Hepatocyte (in vitro differentiated cells): Measurements from ENCODE around the gene USP2. TPM values are rescaled to one million over a fixed set of nuclear protein-coding genes. Genes with fewer than 3 reads are reported as not detected.

Experiments
- DNase-seq: peaks from one replicate; pipeline ENCODE4 v3.0.0-alpha.2; 2016; ENCODE audit warnings: low spot score
- H2AFZ ChIP-seq: fragments of 200-600 bp; sonication (generic); 2 replicates; pipeline ENCODE4 v1.6.0; 2016; ENCODE audit warnings: antibody characterized with exemption, mild to moderate bottlenecking
- H3K27ac ChIP-seq: fragments of 200-600 bp; sonication (generic); 2 replicates; pipeline ENCODE4 v1.5.1; 2016; ENCODE audit warnings: mild to moderate bottlenecking
- H3K27me3 ChIP-seq: fragments of 200-600 bp; sonication (generic); 2 replicates; pipeline ENCODE4 v1.6.1; 2016
- H3K36me3 ChIP-seq: fragments of 200-600 bp; sonication (generic); replicated peaks from 2 replicates; pipeline ENCODE4 v1.5.1; 2016; ENCODE audit warnings: low read depth; ENCODE audit not compliant: insufficient read depth
- H3K4me1 ChIP-seq: fragments of 200-600 bp; sonication (generic); 2 replicates; pipeline ENCODE4 v1.5.1; 2016; ENCODE audit warnings: mild to moderate bottlenecking, moderate library complexity; ENCODE audit not compliant: insufficient read depth
- H3K4me2 ChIP-seq: fragments of 200-600 bp; sonication (generic); 2 replicates; pipeline ENCODE4 v1.6.0; 2016
- H3K4me3 ChIP-seq: fragments of 200-600 bp; sonication (generic); 2 replicates; pipeline ENCODE4 v1.5.1; 2016; ENCODE audit warnings: mild to moderate bottlenecking
- H3K79me2 ChIP-seq: fragments of 200-600 bp; sonication (generic); 2 replicates; pipeline ENCODE4 v1.6.0; 2017; ENCODE audit warnings: mild to moderate bottlenecking
- H3K9me2 ChIP-seq: fragments of 200-600 bp; sonication (generic); replicated peaks from 2 replicates; pipeline ENCODE4 v1.6.0; 2017; ENCODE audit warnings: mild to moderate bottlenecking; ENCODE audit not compliant: insufficient read depth
- H3K9me3 ChIP-seq: fragments of 200-600 bp; sonication (generic); 2 replicates; pipeline ENCODE4 v1.5.1; 2016; ENCODE audit warnings: low read depth, mild to moderate bottlenecking
- H4K20me1 ChIP-seq: fragments of 200-600 bp; sonication (generic); 2 replicates; pipeline ENCODE4 v1.6.0; 2016; ENCODE audit warnings: mild to moderate bottlenecking; ENCODE audit not compliant: insufficient read depth, poor library complexity, severe bottlenecking
- EZH2 ChIP-seq: fragments of 200-600 bp; sonication (generic); IDR thresholded peaks from 2 replicates; pipeline ENCODE4 v1.6.1; 2016; ENCODE audit warnings: antibody characterized with exemption, mild to moderate bottlenecking, borderline replicate concordance
- EZH2phosphoT487 ChIP-seq: fragments of 200-600 bp; sonication (generic); IDR thresholded peaks from one replicate; pipeline ENCODE4 v1.6.1; 2018; ENCODE audit warnings: antibody characterized with exemption, mild to moderate bottlenecking, low read depth, moderate library complexity; ENCODE audit not compliant: unreplicated experiment, severe bottlenecking
- WGBS: methylation state at CpG from one replicate; pipeline ENCODE4 v1.1.6; 2016; ENCODE audit warnings: low lambda C conversion rate; ENCODE audit errors: missing lambda C conversion rate; 5-methylcytosine and 5-hydroxymethylcytosine counted together
- polyA plus RNA-seq: library from polyadenylated mRNA; unstranded; fragments of >200 nt; fragmentation: Nextera tagmentation; extraction: Ambion mirVana; gene quantifications from 2 replicates; pipeline ENCODE4 v1.2.1, GENCODE V29; 2016
- total RNA-seq: library from RNA; depleted of rRNA; stranded (reverse); fragments of >200 nt; gene quantifications from 2 replicates; pipeline ENCODE4 v1.2.3, GENCODE V29; 2014
- TF ChIP-seq, protein P1 (sequence below): fragments of 200-600 bp; sonication (generic); IDR thresholded peaks from 2 replicates; pipeline ENCODE4 v1.5.1; 2016; ENCODE audit warnings: antibody characterized with exemption, mild to moderate bottlenecking; ENCODE audit not compliant: poor library complexity

Gene USP2
- total and polyA plus RNA-seq, 2 experiments from 2014 or later = 7.3 to 23.5 TPM

DNA sequence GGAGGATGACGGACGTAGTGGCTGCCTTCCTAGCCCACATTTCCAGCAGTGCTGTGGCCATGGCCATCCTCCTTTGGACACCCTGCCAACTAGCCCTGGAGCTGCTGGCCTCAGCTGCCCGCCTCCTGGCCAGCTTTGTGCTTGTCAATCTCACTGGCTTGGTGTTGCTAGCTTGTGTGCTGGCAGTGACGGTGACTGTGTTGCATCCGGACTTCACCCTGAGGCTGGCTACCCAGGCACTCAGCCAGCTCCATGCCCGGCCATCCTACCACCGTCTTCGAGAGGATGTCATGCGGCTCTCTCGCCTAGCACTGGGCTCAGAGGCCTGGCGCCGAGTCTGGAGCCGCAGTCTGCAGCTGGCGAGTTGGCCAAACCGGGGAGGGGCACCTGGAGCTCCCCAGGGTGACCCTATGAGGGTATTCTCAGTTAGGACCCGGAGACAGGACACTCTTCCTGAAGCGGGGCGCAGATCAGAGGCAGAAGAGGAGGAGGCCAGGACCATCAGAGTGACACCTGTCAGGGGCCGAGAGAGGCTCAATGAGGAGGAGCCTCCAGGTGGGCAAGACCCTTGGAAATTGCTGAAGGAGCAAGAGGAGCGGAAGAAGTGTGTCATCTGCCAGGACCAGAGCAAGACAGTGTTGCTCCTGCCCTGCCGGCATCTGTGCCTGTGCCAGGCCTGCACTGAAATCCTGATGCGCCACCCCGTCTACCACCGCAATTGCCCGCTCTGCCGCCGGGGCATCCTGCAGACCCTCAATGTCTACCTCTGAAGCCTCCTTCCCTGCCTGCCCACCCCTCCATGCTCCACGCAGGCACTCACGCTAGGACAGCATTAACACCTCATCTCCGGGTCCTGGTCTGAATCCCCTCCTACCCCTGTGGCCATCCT, 45.6 kb downstream of the USP2 start:
- 94% methylated on average over 30 of the region's 30 CpGs for WGBS
- Histone ChIP-seq H3K36me3 (no peaks in the 10 kb centered on the region), H3K27me3 (peaks cover 10% of the 10 kb centered on the region), H3K9me2 (no peaks in the 10 kb centered on the region), H3K4me1 (peaks cover 27% of the 10 kb centered on the region), H3K9me3 (no peaks in the 10 kb centered on the region), H3K4me2 (peak overlapping the region; percentile 89), H2AFZ (no peak overlapping the region), H3K27ac (no peak overlapping the region), H4K20me1 (no peaks in the 10 kb centered on the region), H3K4me3 (no peak overlapping the region), H3K79me2 (peaks cover 20% of the 10 kb centered on the region)
- TF ChIP-seq EZH2phosphoT487 (no peak), EZH2 (no peak)
- TF ChIP-seq, protein P1, sequence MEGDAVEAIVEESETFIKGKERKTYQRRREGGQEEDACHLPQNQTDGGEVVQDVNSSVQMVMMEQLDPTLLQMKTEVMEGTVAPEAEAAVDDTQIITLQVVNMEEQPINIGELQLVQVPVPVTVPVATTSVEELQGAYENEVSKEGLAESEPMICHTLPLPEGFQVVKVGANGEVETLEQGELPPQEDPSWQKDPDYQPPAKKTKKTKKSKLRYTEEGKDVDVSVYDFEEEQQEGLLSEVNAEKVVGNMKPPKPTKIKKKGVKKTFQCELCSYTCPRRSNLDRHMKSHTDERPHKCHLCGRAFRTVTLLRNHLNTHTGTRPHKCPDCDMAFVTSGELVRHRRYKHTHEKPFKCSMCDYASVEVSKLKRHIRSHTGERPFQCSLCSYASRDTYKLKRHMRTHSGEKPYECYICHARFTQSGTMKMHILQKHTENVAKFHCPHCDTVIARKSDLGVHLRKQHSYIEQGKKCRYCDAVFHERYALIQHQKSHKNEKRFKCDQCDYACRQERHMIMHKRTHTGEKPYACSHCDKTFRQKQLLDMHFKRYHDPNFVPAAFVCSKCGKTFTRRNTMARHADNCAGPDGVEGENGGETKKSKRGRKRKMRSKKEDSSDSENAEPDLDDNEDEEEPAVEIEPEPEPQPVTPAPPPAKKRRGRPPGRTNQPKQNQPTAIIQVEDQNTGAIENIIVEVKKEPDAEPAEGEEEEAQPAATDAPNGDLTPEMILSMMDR = no peak
- no peak for DNase-seq

- H3K27me3 ChIP-seq = peaks cover 7% of the 10 kb centered on the region
- H3K9me3 ChIP-seq = no peaks in the 10 kb centered on the region
- peak overlapping the region; percentile 43 for H2AFZ ChIP-seq
- no peaks in the 10 kb centered on the region for H3K9me2 ChIP-seq
- H3K4me2 ChIP-seq = peak overlapping the region; percentile 89
- no peak for TF ChIP-seq EZH2phosphoT487
- TF ChIP-seq EZH2 = no peak
- TF ChIP-seq, protein P1 = no peak
- H3K36me3 ChIP-seq = no peaks in the 10 kb centered on the region
- WGBS = 82% methylated on average over 15 of the region's 15 CpGs
- H3K27ac ChIP-seq = peak overlapping the region; percentile 75
- DNase-seq = no peak
- H3K79me2 ChIP-seq = peaks cover 20% of the 10 kb centered on the region
- H3K4me1 ChIP-seq = peaks cover 22% of the 10 kb centered on the region
- no peaks in the 10 kb centered on the region for H4K20me1 ChIP-seq
- peak overlapping the region; percentile 64 for H3K4me3 ChIP-seq
Observed at GRCh38 chr11:119335091-119335654, 46.3 kb downstream of the USP2 start.

DNA sequence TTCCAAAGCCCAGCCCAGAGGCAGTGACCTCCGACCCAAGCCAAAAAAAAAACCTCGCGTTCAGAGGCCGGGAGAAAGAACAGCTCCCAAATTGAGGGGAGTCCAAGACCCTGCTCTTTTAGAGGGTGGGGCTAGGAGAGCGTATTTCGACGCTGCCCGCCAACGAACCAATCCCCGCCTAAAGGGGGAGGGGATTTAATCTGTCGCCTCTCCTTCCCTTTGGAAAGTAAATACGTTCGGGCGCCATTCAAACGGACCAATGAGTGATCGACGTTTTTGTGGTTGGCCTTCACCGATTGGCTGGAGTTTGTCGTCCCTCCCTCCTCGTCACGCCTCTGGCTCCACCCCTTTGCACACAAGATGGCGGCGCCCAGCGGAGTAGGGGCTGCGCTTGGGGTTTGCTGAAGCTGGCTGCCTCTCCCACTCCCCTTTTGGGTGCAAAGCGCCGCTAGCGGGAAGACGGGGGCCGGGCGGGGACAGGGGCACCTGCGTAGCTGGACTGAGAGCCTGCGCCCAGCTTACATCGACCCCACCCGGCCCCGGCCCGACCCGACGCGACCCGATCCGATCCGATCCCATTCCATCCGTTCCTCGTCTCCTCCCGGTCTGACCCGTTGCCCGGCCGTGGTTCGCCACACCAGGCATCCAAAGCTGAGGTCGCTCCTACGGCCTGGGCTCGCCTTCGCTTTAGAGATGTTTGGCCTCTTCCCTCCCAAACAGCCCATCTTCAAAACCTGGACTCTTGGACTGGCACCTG, 47.1 kb downstream of the USP2 start, which contains the start of gene RNF26:
RNF26 (plus strand) TSS at position 354 of the 757 bp plus-strand sequence. CDS start 596 bp downstream, outside the sequence.
- no peaks in the 10 kb centered on the region for H3K36me3 ChIP-seq
- H4K20me1 ChIP-seq = no peaks in the 10 kb centered on the region
- TF ChIP-seq EZH2phosphoT487 (no peak), EZH2 (no peak)
- TF ChIP-seq, protein P1 = no peak
- peaks cover 20% of the 10 kb centered on the region for H3K79me2 ChIP-seq
- peak; percentile 97 for DNase-seq
- peaks cover 8% of the 10 kb centered on the region for H3K27me3 ChIP-seq
- peaks cover 15% of the 10 kb centered on the region for H3K4me1 ChIP-seq
- H2AFZ ChIP-seq = peak within 1 kb of the TSS; percentile 61
- no peaks in the 10 kb centered on the region for H3K9me2 ChIP-seq
- 2% methylated on average over 33 of the region's 54 CpGs for WGBS
- H3K4me2 ChIP-seq = peak within 1 kb of the TSS; percentile 89
- H3K9me3 ChIP-seq = no peaks in the 10 kb centered on the region
- H3K27ac ChIP-seq = peak within 1 kb of the TSS; percentile 75
- H3K4me3 ChIP-seq = peak within 1 kb of the TSS; percentile 64
